Measurements from ENCODE around the gene RAB21.

The RAB21 gene

GRCh38 chr12:71763677-71764379 is 9.2 kb downstream of the RAB21 start:
- Histone ChIP-seq H3K27me3 (ENCODE audit: low read depth) (no peaks in the 10 kb centered on the region), H3K36me3 (replicated peaks) (peaks cover 9% of the 10 kb centered on the region), H3K4me3 (no peak overlapping the region), H3K9me3 (peaks cover 11% of the 10 kb centered on the region; the same call in 1 of the 2 replicates), H3K4me1 (no peaks in the 10 kb centered on the region)
- in situ Hi-C loops (cut with MboI; ENCODE audit: low sequenced_read_pairs): no loop called here
- no peak for DNase-seq (ENCODE audit: low spot score in 2 of 2)

DNA sequence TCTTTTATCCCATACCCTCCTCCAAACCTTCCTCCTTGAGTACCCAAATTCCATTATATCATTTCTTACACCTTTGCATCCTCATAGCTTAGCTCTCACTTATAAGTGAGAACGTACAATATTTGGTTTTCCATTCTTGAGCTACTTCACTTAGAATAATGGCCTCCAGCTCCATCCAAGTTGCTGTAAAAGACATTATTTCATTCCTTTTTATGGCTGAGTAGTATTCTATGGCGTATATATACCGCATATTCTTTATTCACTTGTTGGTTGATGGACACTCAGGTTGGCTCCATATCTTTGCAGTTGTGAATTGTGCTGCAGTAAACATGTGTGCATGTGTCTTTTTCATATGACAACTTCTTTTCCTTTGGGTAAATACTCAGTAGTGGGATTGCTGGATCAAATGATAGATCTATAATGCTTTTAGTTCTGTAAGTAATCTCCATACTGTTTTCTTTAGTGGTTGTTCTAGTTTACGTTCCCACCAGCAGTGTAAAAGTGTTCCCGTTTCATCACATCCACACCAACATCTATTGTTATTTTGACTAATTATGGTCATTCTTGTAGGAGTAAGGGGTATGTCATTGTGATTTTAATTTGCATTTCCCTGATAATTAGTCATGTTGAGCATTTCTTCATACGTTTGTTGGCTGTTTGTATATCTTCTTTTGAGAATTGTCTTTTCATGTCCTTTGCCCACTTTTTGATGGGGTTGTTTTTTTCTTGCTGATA is 10.1 kb downstream of the RAB21 start:
- DNase-seq (ENCODE audit: low spot score in 2 of 2): no peak
- in situ Hi-C loops (cut with MboI; ENCODE audit: low sequenced_read_pairs): no loop called here
- Histone ChIP-seq H3K9me3 (peaks cover 4% of the 10 kb centered on the region; the same call in 1 of the 2 replicates), H3K36me3 (replicated peaks) (peaks cover 1% of the 10 kb centered on the region; the same call in 1 of the 2 replicates), H3K4me1 (no peaks in the 10 kb centered on the region), H3K4me3 (no peak overlapping the region), H3K27me3 (ENCODE audit: low read depth) (no peaks in the 10 kb centered on the region)

DNA sequence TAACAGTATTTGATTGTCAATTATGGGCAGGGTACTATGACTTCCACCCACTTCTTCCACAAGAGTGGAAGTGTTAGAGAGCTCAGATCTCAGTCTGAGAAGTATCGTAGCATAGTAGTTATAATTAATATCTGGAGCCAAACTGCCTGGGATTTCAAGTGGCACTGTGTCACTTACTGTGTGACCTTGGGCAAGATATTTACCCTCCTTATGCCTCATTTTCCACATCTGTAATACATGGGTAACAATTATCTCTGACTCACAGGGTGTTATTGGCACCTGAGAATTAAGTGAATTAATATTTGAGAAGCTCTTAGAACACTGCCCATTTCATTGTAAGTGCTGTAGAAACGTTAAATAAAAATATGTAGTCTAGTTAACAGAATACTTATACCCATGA is 11.5 kb downstream of the RAB21 start:
- Histone ChIP-seq H3K4me3 (no peak overlapping the region), H3K36me3 (replicated peaks) (no peaks in the 10 kb centered on the region), H3K27me3 (ENCODE audit: low read depth) (no peaks in the 10 kb centered on the region), H3K4me1 (peaks cover 8% of the 10 kb centered on the region; the same call in 1 of the 2 replicates), H3K9me3 (peaks cover 2% of the 10 kb centered on the region; the same call in 1 of the 2 replicates)
- in situ Hi-C loops (cut with MboI; ENCODE audit: low sequenced_read_pairs): no loop called here
- no peak for DNase-seq (ENCODE audit: low spot score in 2 of 2)

DNA sequence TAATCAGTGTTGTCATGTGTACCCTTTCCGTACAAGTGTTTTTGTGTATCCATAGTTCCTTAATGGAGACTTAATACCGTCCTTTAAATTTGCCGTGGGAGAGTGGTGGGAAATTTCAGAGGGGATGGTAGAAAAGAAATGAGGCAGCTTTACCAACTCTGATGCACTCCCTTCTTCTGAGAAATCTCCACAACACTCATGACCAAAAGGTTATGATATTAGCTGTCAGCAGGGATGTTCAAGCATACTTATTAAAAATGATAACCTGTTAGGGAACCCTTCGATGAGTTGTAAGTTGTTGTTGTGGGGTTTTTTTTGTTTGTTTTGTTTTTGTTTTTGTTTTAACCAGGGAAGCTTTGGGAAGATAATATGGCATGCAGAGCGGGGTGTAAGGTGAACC is 12.5 kb downstream of the RAB21 start:
- Histone ChIP-seq H3K4me3 (no peak overlapping the region), H3K4me1 (peaks cover 8% of the 10 kb centered on the region; the same call in 1 of the 2 replicates), H3K36me3 (replicated peaks) (peaks cover 1% of the 10 kb centered on the region; the same call in 1 of the 2 replicates), H3K27me3 (ENCODE audit: low read depth) (no peaks in the 10 kb centered on the region), H3K9me3 (peaks cover 2% of the 10 kb centered on the region; the same call in 1 of the 2 replicates)
- no peak for DNase-seq (ENCODE audit: low spot score in 2 of 2)
- in situ Hi-C loops (cut with MboI; ENCODE audit: low sequenced_read_pairs): no loop called here

DNA sequence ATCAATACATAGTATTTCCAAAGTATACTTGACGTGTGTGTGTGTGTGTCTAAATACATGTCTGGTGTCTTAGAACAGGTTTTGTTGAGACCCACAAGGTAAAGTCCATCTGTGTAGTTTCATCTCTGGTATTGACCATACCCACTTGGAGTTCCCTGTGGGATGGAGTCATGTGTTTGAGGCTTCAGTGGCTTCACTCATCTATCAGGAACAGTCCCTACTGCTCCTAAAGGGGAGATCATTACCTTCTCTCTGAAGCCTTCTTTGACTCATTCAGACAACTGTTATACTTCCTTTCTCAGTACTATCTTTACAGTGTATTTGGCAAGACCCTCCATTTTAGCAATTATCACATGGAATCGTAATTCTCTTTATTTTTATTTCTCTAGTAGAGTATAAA is 14.2 kb downstream of the RAB21 start:
- peaks cover 13% of the 10 kb centered on the region; the same call in 1 of the 2 replicates for H3K36me3 ChIP-seq (replicated peaks)
- DNase-seq (ENCODE audit: low spot score in 2 of 2): no peak
- in situ Hi-C loops (cut with MboI; ENCODE audit: low sequenced_read_pairs): no loop called here
- H3K9me3 ChIP-seq: 0 out of 2 replicates have a peak, but pooled peaks cover 2% of the 10 kb centered on the region
- H3K4me3 ChIP-seq: no peak overlapping the region
- H3K4me1 ChIP-seq: peaks cover 8% of the 10 kb centered on the region; the same call in 1 of the 2 replicates
- H3K27me3 ChIP-seq (ENCODE audit: low read depth): no peaks in the 10 kb centered on the region

GRCh38 chr12:71771069-71771468 is 16.4 kb downstream of the RAB21 start:
- H3K9me3 ChIP-seq: no peaks in the 10 kb centered on the region
- no peaks in the 10 kb centered on the region for H3K27me3 ChIP-seq (ENCODE audit: low read depth)
- DNase-seq (ENCODE audit: low spot score in 2 of 2): peak in 1 of 2 experiments; percentile 44
- peaks cover 20% of the 10 kb centered on the region for H3K36me3 ChIP-seq (replicated peaks)
- peaks cover 8% of the 10 kb centered on the region; the same call in 1 of the 2 replicates for H3K4me1 ChIP-seq
- no peak overlapping the region for H3K4me3 ChIP-seq
- in situ Hi-C loops (cut with MboI; ENCODE audit: low sequenced_read_pairs): no loop called here

- H3K4me3 ChIP-seq: no peak overlapping the region
- H3K4me1 ChIP-seq: peaks cover 8% of the 10 kb centered on the region; the same call in 1 of the 2 replicates
- H3K36me3 ChIP-seq (replicated peaks): peaks cover 22% of the 10 kb centered on the region
- in situ Hi-C loops (cut with MboI; ENCODE audit: low sequenced_read_pairs): no loop called here
- H3K27me3 ChIP-seq (ENCODE audit: low read depth): no peaks in the 10 kb centered on the region
- no peaks in the 10 kb centered on the region for H3K9me3 ChIP-seq
- DNase-seq (ENCODE audit: low spot score in 2 of 2): no peak
These were observed 18.1 kb downstream of the RAB21 start for GRCh38 chr12:71772735-71773134.

DNA sequence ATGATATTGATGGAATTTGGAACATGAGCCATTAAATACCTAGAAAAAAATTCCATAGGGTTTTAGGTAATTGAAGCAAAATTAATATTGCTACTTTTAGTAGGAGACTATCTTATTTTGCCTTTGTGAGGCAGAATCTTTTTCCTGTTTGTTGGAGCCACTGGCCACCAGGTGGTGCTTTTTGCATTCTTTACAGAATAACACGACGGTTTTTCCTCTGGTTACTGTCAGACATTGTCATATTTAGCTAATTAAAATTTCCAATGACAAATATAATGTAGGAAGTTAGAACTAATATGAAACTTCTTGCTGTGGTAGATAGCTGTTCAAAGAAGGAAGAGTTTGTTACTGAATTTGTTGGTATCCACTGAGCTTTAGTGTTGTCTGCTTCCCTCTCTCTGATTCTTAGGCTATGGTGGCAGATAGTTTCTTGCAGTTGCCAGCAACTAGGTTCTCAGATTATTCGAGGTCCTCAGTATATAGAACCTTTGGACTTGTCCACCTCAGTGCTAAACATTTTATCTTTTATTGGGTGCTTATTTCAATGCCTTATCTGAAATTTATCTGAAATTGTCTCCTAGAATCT is 25.7 kb downstream of the RAB21 start:
- peak in 1 of 2 experiments; percentile 56 for DNase-seq (ENCODE audit: low spot score in 2 of 2)
- H3K27me3 ChIP-seq (ENCODE audit: low read depth): no peaks in the 10 kb centered on the region
- in situ Hi-C loops (cut with MboI; ENCODE audit: low sequenced_read_pairs): no loop called here
- peaks cover 13% of the 10 kb centered on the region for H3K36me3 ChIP-seq (replicated peaks)
- H3K9me3 ChIP-seq: no peaks in the 10 kb centered on the region
- no peak overlapping the region for H3K4me3 ChIP-seq
- H3K4me1 ChIP-seq: no peaks in the 10 kb centered on the region

DNA sequence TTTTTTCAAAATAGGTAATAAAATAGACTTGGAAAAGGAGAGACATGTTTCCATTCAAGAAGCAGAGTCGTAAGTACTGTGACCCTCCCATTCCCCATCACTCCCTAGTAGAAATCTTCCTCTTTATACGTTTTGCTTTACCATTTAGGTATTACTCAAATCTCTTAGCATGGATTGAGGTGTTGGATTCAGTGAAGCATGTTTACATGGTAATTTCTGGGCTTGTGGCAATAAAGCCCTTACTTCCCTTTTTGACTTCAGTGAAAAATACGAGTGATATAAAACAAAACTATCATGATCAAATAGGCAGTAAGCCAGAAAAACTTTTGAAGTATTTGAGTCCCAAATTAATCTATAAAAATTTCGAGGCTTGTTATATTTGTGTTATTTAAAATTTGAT is 27.4 kb downstream of the RAB21 start:
- peaks cover 21% of the 10 kb centered on the region for H3K36me3 ChIP-seq (replicated peaks)
- no peaks in the 10 kb centered on the region for H3K27me3 ChIP-seq (ENCODE audit: low read depth)
- in situ Hi-C loops (cut with MboI; ENCODE audit: low sequenced_read_pairs): no loop called here
- no peaks in the 10 kb centered on the region for H3K9me3 ChIP-seq
- no peak overlapping the region for H3K4me3 ChIP-seq
- H3K4me1 ChIP-seq: no peaks in the 10 kb centered on the region
- no peak for DNase-seq (ENCODE audit: low spot score in 2 of 2)

DNA sequence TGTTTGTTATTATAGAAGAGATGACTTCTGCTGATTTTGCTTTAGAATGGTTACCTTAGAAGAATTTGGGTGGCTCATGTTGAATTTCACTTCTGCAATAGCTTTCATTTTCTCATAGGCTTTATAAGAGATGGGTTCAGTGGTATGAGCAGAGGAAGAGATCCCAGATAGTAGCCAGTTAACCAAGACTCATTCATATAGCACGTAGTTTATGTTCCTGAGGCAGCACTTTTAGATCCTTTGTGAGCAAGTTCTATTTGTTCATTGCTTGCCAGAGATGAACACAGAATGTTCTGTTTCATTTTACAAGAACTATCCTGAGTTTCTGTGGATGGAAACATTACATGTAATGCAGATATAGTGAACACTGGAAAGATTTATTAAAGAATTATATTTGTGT is 32.2 kb downstream of the RAB21 start:
- H3K4me1 ChIP-seq: no peaks in the 10 kb centered on the region
- no peaks in the 10 kb centered on the region for H3K9me3 ChIP-seq
- peaks cover 24% of the 10 kb centered on the region for H3K36me3 ChIP-seq (replicated peaks)
- no peak overlapping the region for H3K4me3 ChIP-seq
- H3K27me3 ChIP-seq (ENCODE audit: low read depth): no peaks in the 10 kb centered on the region
- in situ Hi-C loops (cut with MboI; ENCODE audit: low sequenced_read_pairs): no loop called here
- no peak for DNase-seq (ENCODE audit: low spot score in 2 of 2)

DNA sequence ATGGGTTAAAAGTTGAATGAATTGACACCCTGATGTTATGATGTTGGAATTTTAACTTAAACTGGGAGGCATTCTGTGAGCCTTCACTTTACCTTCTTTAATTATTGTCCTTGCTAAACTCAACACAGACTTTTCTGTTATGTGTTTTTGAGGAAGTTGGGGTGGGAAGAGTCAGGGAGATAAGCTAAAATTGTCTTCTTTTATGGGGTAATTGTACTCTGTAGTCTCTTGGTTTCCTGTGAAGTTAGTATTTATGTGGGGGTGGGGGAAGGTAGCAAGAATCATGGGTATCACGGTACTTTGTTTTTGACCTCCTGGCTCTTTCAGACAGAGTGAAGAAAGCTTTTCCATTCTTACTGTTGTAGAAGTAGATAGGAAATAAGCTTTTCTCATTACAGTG is 32.9 kb downstream of the RAB21 start:
- in situ Hi-C loops (cut with MboI; ENCODE audit: low sequenced_read_pairs): no loop called here
- Histone ChIP-seq H3K27me3 (ENCODE audit: low read depth) (no peaks in the 10 kb centered on the region), H3K9me3 (no peaks in the 10 kb centered on the region), H3K4me3 (no peak overlapping the region), H3K4me1 (no peaks in the 10 kb centered on the region), H3K36me3 (replicated peaks) (peaks cover 20% of the 10 kb centered on the region)
- DNase-seq (ENCODE audit: low spot score in 2 of 2): no peak

- H3K4me1 ChIP-seq: no peaks in the 10 kb centered on the region
- no peaks in the 10 kb centered on the region for H3K27me3 ChIP-seq (ENCODE audit: low read depth)
- in situ Hi-C loops (cut with MboI; ENCODE audit: low sequenced_read_pairs): no loop called here
- DNase-seq (ENCODE audit: low spot score in 2 of 2): no peak
- peaks cover 16% of the 10 kb centered on the region for H3K36me3 ChIP-seq (replicated peaks)
- no peaks in the 10 kb centered on the region for H3K9me3 ChIP-seq
- no peak overlapping the region for H3K4me3 ChIP-seq
These were observed 35.7 kb downstream of the RAB21 start for GRCh38 chr12:71790331-71790730.

DNA sequence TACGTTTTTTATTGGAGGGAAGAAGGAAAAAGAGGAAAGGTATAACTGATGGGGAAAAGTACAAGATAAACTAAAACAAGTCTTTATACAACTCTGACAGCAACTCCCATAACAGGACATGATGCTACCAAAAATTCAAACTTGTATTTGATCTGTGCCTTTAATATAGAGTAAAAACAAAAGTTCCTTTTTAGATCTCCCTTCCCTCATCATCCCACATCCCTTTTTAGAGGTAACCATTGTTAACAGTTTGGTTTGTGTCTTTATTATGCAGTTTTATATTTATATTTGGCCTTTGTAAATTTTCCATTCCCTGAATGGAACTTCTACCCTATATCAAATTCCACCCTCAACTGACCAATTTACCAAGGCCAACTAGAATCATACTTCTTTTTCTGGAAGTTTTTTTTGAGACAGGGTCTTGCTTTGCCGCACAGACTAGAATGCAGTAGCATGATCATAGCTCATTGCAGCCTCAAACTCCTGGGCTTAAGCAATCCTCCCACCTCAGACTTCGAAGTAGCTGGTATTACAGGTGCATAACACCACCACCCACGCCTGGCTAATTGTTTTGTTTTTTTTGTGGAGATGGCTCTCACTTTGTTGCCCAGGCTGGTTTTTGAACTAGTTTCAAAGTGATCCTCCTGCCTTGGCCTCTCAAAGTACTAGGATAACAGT is 36.9 kb downstream of the RAB21 start:
- no peaks in the 10 kb centered on the region for H3K27me3 ChIP-seq (ENCODE audit: low read depth)
- no peaks in the 10 kb centered on the region for H3K4me1 ChIP-seq
- DNase-seq (ENCODE audit: low spot score in 2 of 2): no peak
- no peaks in the 10 kb centered on the region for H3K9me3 ChIP-seq
- H3K4me3 ChIP-seq: no peak overlapping the region
- in situ Hi-C loops (cut with MboI; ENCODE audit: low sequenced_read_pairs): no loop called here
- H3K36me3 ChIP-seq (replicated peaks): peaks cover 7% of the 10 kb centered on the region

Data from HAP-1 (cell line).